Brain microvascular endothelial cell (primary cell): ENCODE data around the gene SRD5A2.

Experiments
- DNase-seq: peaks from one replicate; pipeline ENCODE4 v3.0.0-alpha.2; 2020
- H3K27ac ChIP-seq: fragments of 250-450 bp; sonication (Bioruptor Pico); 2 replicates; pipeline ENCODE4 v1.5.1; 2020; ENCODE audit warnings: mild to moderate bottlenecking, moderate library complexity
- H3K27me3 ChIP-seq: fragments of 250-450 bp; sonication (Bioruptor Pico); replicated peaks from 2 replicates; pipeline ENCODE4 v1.5.1; 2020; ENCODE audit warnings: mild to moderate bottlenecking
- H3K36me3 ChIP-seq: fragments of 250-450 bp; sonication (Bioruptor Pico); replicated peaks from 2 replicates; pipeline ENCODE4 v1.5.1; 2020; ENCODE audit warnings: mild to moderate bottlenecking
- H3K4me3 ChIP-seq: 2 replicates; pipeline ENCODE4 v1.5.1; 2011; ENCODE audit warnings: low read depth, mild to moderate bottlenecking, control low read depth, low read length, moderate library complexity
- CTCF ChIP-seq: IDR thresholded peaks from 2 replicates; pipeline ENCODE4 v1.5.1; 2011; ENCODE audit warnings: low read depth, mild to moderate bottlenecking, moderate library complexity, low read length, control low read depth, inconsistent platforms; ENCODE audit errors: missing control alignments
- in situ Hi-C: cut with HindIII; loops from 2 replicates; pipeline ENCODE4 v1.10.0; 2017; ENCODE audit warnings: low sequenced_read_pairs, low pct_ligation_motif_present

SRD5A2 gene

GRCh38 chr2:31474296-31474695, 106.4 kb downstream of the SRD5A2 start:
- DNase-seq = no peak
- TF ChIP-seq CTCF = no peak
- H3K27ac ChIP-seq = no peak overlapping the region
- H3K36me3 ChIP-seq = no peaks in the 10 kb centered on the region
- no peaks in the 10 kb centered on the region for H3K27me3 ChIP-seq
- in situ Hi-C loops = no loop called here
- H3K4me3 ChIP-seq = no peak overlapping the region
